HG03432 (cell line): ENCODE data around the gene PRRG4.
"Not testable (repeated sequence)": the region's sequence is repeated elsewhere in the genome, so short reads cannot be mapped to it uniquely, and the experiment has no call there.

Source experiments
- ATAC-seq: cut with Tn5 transposase; IDR thresholded peaks from one replicate; pipeline ENCODE4 v1.9.1; 2021; ENCODE audit warnings: mild to moderate bottlenecking, moderate library complexity; ENCODE audit not compliant: unreplicated experiment

The PRRG4 gene

GRCh38 chr11:32884770-32885384 lies 55.1 kb downstream of the PRRG4 start:
- ATAC-seq, result peak; percentile 52

- no peak for ATAC-seq
These were observed 55.8 kb downstream of the PRRG4 start for GRCh38 chr11:32885556-32885955.

GRCh38 chr11:32886180-32886579 lies 56.5 kb downstream of the PRRG4 start:
- no peak for ATAC-seq

DNA sequence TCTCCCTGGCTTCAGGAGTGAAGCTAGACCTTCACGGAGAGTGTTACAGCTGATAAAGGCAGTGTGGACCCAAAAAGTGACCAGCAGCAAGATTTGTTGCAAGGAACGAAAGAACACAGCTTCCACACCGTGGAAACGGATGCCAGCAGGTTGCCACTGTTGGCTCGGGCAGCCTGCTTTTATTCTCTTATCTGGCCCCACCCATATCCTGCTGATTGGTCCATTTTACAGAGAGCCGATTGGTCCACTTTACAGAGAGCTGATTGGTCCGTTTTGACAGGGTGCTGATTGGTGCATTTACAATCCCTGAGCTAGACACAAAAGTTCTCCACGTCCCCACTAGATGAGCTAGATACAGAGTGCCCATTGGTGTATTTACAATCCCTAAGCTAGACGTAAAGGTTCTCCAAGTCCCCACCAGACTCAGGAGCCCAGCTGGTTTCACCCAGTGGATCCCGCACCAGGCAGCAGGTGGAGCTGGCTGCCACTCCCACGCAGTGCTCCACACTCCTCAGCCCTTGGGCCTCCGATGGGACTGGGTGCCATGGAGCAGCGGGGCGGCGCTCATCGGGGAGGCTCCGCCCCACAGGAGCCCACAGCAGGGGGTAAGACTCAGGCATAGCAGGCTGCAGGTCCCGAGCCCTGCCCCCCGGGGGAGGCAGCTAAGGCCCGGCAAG lies 58.1 kb downstream of the PRRG4 start:
- not testable (repeated sequence) for ATAC-seq

DNA sequence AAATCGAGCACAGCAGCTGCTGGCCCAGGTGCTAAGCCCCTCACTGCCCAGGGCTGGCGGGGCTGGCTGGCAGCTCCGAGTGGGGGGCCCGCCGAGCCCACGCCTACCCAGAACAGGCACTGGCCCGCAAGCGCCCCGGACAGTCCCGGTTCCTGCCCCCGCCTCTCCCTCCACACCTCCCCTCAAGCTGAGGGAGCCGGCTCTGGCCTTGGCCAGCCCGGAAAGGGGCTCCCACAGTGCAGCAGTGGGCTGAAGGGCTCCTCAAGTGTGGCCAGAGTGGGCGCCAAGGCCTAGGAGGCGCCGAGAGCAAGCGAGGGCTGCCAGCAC lies 58.6 kb downstream of the PRRG4 start:
- not testable (repeated sequence) for ATAC-seq

DNA sequence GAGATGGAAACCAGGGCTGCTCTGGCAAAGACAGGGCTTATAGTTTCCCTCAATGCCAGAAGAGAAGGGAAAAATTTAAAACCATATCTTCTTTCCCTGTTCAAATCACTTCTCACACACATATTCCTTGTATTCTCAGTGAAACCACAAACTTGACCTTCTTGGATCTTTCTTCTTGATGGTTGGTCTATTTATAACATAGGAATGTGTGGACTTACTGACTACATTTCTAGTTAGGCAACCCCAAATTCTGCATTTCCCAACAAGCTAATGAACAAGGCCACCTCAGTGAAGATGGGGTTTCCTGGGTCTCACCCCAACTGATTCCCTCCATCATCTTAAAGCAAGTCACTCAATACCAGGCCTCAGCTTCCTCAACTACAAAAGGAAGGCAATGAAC lies 59.1 kb downstream of the PRRG4 start:
- ATAC-seq, result no peak

- ATAC-seq, result no peak
These were observed 61.3 kb downstream of the PRRG4 start for GRCh38 chr11:32890843-32891656.

DNA sequence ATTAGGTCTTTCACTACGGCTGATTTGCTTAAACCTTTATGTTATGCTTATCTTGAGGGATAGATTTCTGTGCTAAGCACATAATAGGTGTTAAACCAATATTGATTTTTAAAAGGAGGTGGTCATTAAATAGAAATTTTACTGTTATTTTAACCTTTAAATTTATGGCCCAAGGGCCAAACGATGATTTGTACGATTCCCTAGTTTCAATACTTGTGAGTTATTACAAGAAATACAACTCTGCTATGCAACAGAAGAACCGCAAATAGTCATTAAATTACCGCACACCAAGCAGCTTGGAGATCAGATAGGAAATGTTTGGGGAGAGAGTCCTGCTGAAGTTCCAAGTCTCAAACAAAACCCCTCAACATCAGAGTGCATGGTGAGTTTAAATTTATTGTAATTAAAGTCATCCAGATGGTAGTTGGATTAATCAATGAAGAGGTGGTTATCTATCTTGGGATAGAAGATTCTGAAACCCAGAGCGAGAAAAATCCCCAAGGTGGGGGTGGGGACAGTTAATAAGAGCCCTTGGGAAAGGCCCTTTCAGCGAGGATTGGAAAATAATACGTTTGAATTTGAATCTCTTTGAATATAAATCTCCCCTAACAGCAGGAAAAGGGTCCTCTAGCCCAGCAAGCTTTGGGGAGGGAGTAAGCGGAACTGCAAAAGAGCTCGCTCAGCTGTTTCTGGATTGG lies 62.1 kb downstream of the PRRG4 start:
- no peak for ATAC-seq

DNA sequence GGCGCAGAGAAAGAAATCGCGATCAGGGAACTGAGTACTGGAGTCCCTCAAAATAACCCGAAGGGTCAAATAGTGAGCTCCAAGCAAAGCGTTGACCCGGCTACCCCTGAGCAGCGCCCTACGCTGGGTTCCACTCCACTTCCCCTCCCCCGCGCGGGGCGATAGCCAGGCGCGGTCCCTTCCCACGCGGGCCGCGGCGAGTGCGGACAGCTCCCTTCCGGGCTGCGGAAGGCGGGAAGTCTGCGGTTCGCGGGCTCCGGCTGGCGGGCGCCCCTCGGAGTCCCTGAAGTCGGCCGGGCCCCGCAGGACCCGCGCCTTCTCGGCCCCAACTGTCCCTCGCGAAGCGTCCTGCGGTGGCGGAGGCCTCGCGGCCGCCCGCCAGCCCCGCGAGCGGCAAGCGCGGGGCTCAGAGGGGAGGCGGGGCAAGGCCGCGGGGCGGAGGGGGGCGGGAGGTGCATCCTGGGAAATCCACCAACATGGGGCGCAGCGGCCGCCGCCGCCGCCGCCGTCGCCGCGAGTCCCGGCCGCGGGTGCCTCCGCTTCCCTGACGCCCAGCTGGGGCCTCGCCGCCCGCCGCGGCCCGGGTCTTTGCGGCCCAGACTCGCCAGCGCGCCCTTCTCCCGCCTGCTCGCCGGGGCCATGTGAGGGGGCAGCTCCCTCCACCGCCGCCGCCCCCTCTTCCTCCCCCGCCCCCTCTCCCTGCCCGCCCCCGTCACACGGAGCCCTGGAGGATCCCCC lies 62.8 kb downstream of the PRRG4 start, which contains the start of gene QSER1:
Gene QSER1, plus strand, starts transcription at position 457 of the 738 bp plus-strand sequence. CDS start 315 bp downstream, outside the sequence.
- ATAC-seq, result peak; percentile 71

DNA sequence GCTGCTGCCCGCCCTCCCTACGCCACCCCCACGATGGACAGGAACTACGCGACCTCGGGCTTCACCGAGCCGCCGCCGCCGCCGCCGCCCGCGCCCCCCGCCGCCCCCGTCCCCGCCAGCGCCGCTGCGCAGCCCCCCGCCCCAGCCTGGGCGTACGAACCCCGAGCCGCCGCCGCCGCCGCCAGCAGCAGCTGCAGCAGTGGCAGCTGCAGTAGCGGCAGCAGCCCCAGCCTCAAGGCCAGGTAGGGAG lies 63.3 kb downstream of the PRRG4 start:
- ATAC-seq, result no peak

DNA sequence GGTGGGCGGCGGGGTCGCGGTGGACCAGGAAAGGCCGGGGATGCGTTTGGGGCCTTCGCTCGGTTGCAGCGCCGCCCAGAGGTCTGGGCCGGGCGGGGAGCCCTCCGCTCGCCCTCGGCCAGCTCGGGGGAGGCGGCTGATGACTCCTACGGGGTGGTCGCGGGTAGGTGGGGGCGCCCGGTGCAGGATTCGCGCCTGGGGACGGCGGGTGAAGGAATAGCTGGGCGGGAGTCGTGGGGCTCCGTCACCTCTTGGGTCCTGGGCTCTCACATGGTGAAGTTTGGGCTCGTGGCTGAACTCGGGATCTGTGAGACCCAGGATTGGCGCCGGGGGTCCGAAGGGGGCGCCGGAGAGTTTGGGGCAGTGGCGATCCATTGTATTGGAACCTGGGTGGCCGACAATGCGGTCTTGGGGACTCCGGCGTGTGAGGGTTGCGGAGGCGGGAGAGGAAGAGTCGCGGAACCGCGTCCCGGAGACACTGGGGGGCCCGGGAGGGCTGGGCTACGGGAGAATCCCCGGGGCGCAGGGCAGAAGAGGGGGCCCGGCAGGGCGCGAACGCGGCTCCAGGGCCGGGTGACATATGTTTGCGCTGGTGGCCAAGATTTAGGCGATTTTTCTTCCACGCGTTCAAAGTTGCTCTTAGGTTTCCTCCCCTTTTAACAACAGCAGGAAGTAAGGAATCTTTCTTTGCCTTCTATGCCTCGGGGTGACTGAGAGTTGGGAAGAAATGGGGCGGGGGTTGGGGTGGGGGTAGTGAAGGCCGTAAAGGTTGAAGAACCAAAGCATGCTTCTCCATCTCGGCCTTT lies 63.8 kb downstream of the PRRG4 start:
- peak; percentile 33 for ATAC-seq

GRCh38 chr11:32894149-32894827 lies 64.6 kb downstream of the PRRG4 start:
- no peak for ATAC-seq

DNA sequence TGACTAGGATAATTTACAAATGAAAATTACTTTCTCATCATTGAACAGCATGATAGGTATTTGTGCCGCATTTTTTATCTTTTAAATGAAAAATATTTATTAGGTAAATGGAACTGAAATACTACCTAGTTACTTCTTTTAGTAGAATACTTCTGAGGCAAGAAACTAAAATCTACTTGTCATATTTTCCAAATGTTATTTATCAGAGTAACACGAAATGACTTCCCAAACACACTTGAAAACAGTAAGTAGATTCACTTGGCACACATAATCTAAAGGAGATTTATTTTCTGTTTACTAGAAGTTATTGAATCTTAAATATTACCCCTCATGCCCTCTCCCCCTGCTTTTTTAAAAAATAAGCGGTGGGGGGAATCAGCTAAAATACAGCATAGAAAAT lies 65.2 kb downstream of the PRRG4 start:
- no peak for ATAC-seq

DNA sequence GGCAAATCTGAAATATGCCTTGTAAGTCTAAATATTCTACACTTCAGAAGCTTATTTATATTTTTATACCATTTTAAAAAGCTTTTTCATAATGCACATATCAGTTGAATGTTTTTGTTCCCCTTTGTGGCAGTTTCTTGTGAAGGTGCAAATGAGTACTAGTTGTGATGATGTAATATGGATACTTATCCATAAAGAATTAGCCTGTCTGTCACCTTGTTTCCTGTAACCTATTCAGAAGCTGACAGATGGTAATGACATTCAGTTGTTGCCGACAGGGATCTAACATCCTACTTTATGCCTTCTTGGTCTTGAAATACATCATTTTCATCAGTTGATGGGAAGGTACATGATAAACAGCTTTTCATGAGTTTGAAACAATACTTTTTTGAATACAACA lies 65.7 kb downstream of the PRRG4 start:
- no peak for ATAC-seq

- no peak for ATAC-seq
These were observed 67.4 kb downstream of the PRRG4 start for GRCh38 chr11:32897103-32897502.

GRCh38 chr11:32899438-32899837 lies 69.7 kb downstream of the PRRG4 start:
- peak; percentile 87 for ATAC-seq

DNA sequence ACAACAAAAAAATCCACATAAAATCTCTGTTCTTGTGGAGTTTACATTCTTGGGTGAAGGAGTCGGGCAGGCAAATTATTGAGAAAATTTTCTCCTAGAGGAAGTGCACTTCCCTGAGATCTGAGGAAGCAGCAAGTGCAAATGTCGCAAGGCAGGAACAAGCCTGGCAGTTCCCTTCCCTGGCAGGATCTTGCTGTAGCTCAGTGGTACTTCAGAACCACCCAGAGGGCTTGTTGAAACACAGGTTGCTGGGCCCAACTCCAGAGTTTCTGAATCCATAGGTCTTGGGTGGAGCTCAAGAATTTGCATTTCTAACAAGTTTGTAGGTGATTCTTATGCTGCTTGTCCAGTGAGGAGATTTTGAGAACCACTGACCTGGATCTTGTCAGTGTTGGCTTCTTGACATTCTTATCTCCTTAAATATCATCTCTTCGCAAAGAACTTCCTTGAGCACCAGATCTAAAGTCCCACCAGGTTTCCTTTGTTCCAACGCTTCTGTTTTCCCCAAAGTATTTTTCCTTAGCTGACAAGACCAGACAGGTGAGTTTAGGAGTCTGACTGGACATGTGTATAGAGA lies 72.5 kb downstream of the PRRG4 start:
- ATAC-seq, result no peak

- no peak for ATAC-seq
These were observed 75.4 kb downstream of the PRRG4 start for GRCh38 chr11:32905028-32905667.
